Smooth muscle cell of the brain vasculature (primary cell): ENCODE results near the gene PHF5A.
A peak's percentile ranks its signal among the peaks of the same experiment; 100 is the strongest.
"Not testable (repeated sequence)": the region's sequence is repeated elsewhere in the genome, so short reads cannot be mapped to it uniquely, and the experiment has no call there.

Experiments used
- DNase-seq: peaks from one replicate; pipeline ENCODE4 v3.0.0-alpha.2; 2012; ENCODE audit warnings: low read depth, low spot score

PHF5A gene

GRCh38 chr22:41447435-41448188, 20.9 kb downstream of the PHF5A start:
- DNase-seq = no peak

- DNase-seq = peak; percentile 77
These were observed 21.7 kb downstream of the PHF5A start, which contains the start of gene TOB2 for GRCh38 chr22:41446639-41447434. TOB2 (minus strand) TSS chr22:41446801; CDS start chr22:41437345, 9,456 bp downstream.

- DNase-seq = no peak
These were observed 22.4 kb downstream of the PHF5A start for GRCh38 chr22:41446057-41446501.

GRCh38 chr22:41445129-41446056, 23.1 kb downstream of the PHF5A start:
- no peak for DNase-seq

- DNase-seq = peak; percentile 93
These were observed 23.9 kb downstream of the PHF5A start for GRCh38 chr22:41444360-41445128.

- no peak for DNase-seq
These were observed 26.2 kb downstream of the PHF5A start for GRCh38 chr22:41442240-41442792.

- DNase-seq = not testable (repeated sequence)
These were observed 28.0 kb downstream of the PHF5A start for GRCh38 chr22:41440511-41440910.

- DNase-seq = no peak
These were observed 31.3 kb downstream of the PHF5A start for GRCh38 chr22:41437198-41437597.

- no peak for DNase-seq
These were observed 32.0 kb downstream of the PHF5A start for GRCh38 chr22:41436322-41437113.

- no peak for DNase-seq
These were observed 32.9 kb downstream of the PHF5A start for GRCh38 chr22:41435560-41435959.

- not testable (repeated sequence) for DNase-seq
These were observed 34.0 kb downstream of the PHF5A start for GRCh38 chr22:41434361-41435003.

- not testable (repeated sequence) for DNase-seq
These were observed 35.0 kb downstream of the PHF5A start for GRCh38 chr22:41433480-41433879.

GRCh38 chr22:41431656-41432055, 36.8 kb downstream of the PHF5A start:
- DNase-seq = no peak

- DNase-seq = no peak
These were observed 38.5 kb downstream of the PHF5A start for GRCh38 chr22:41429951-41430332.

- no peak for DNase-seq
These were observed 39.1 kb downstream of the PHF5A start for GRCh38 chr22:41429232-41429950.

GRCh38 chr22:41425660-41426365, 42.7 kb downstream of the PHF5A start:
- DNase-seq = no peak

GRCh38 chr22:41418717-41419116, 49.8 kb downstream of the PHF5A start:
- no peak for DNase-seq
